ENCODE measurements around the gene CASK.

CASK gene

DNA sequence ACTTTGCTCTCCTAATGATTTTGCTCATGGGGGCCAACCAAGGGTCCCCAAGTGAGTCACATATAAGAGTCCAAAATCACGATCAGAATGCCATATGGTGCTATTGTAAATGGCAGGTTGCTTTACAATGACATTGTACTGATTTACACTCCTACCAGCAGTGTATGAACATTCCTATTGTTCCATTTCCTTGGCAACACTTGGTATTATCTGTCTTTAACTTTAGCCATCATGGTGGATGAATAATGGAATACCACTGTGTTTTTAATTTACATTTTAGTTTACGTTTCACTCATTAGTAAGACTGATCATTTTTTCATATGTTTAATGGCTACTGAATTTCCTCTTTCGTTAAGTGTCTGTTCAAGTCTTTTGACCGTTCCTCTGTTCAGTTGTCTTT, 379.7 kb downstream of the CASK start:
- no peaks in the 10 kb centered on the region for H3K27me3 ChIP-seq (ENCODE audit: insufficient read depth, low read length, poor library complexity)
- ATAC-seq (ENCODE audit: insufficient read depth, low read depth): no peak
- no peak overlapping the region for H2AFZ ChIP-seq (ENCODE audit: low read depth, low read length)

GRCh38 chrX:41543025-41543424, 380.3 kb downstream of the CASK start:
- H3K79me2 ChIP-seq (ENCODE audit: insufficient read depth, low read length): no peaks in the 10 kb centered on the region
- no peak overlapping the region for H3K27ac ChIP-seq (ENCODE audit: low read length)
- H2AFZ ChIP-seq (ENCODE audit: low read depth, low read length): no peak overlapping the region
- DNase-seq (no peak), ATAC-seq (ENCODE audit: insufficient read depth, low read depth) (no peak)
- no peak overlapping the region for H3K4me2 ChIP-seq (ENCODE audit: insufficient read depth, low read length)
- no peaks in the 10 kb centered on the region for H3K9me3 ChIP-seq (ENCODE audit: insufficient read depth, low read length, severe bottlenecking)
- no peaks in the 10 kb centered on the region for H3K4me1 ChIP-seq (ENCODE audit: insufficient read depth, low read length)
- no peaks in the 10 kb centered on the region for H3K27me3 ChIP-seq (ENCODE audit: insufficient read depth, low read length, poor library complexity)
- H4K20me1 ChIP-seq (ENCODE audit: insufficient read depth, low read length): no peaks in the 10 kb centered on the region
- TF ChIP-seq EZH2 (IDR thresholded peaks at IDR 0.05; ENCODE audit: borderline replicate concordance, low read depth, low read length, severe bottlenecking): no peak
- TF ChIP-seq, protein P1, sequence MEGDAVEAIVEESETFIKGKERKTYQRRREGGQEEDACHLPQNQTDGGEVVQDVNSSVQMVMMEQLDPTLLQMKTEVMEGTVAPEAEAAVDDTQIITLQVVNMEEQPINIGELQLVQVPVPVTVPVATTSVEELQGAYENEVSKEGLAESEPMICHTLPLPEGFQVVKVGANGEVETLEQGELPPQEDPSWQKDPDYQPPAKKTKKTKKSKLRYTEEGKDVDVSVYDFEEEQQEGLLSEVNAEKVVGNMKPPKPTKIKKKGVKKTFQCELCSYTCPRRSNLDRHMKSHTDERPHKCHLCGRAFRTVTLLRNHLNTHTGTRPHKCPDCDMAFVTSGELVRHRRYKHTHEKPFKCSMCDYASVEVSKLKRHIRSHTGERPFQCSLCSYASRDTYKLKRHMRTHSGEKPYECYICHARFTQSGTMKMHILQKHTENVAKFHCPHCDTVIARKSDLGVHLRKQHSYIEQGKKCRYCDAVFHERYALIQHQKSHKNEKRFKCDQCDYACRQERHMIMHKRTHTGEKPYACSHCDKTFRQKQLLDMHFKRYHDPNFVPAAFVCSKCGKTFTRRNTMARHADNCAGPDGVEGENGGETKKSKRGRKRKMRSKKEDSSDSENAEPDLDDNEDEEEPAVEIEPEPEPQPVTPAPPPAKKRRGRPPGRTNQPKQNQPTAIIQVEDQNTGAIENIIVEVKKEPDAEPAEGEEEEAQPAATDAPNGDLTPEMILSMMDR (IDR thresholded peaks at IDR 0.05; ENCODE audit: borderline replicate concordance, extremely low read depth, low read length, poor library complexity, severe bottlenecking): no peak
- H3K36me3 ChIP-seq (ENCODE audit: insufficient read depth, low read length): peaks cover 23% of the 10 kb centered on the region; the same call in 1 of the 2 replicates
- no peak overlapping the region for H3K9ac ChIP-seq (ENCODE audit: low read depth, low read length)
- H3K4me3 ChIP-seq (ENCODE audit: low read depth in 1 of 2, low read length in 2 of 2): no peak overlapping the region

More for the DNA sequence above, 379.7 kb downstream of the CASK start:
- H3K4me2 ChIP-seq (ENCODE audit: insufficient read depth, low read length): no peak overlapping the region
- no peaks in the 10 kb centered on the region for H3K4me1 ChIP-seq (ENCODE audit: insufficient read depth, low read length)
- no peak for TF ChIP-seq EZH2 (IDR thresholded peaks at IDR 0.05; ENCODE audit: borderline replicate concordance, low read depth, low read length, severe bottlenecking)
- TF ChIP-seq, protein P1 (IDR thresholded peaks at IDR 0.05; ENCODE audit: borderline replicate concordance, extremely low read depth, low read length, poor library complexity, severe bottlenecking): no peak
- H3K27ac ChIP-seq (ENCODE audit: low read length): no peak overlapping the region
- H3K4me3 ChIP-seq (ENCODE audit: low read depth in 1 of 2, low read length in 2 of 2): no peak overlapping the region
- H3K9me3 ChIP-seq (ENCODE audit: insufficient read depth, low read length, severe bottlenecking): no peaks in the 10 kb centered on the region
- H3K79me2 ChIP-seq (ENCODE audit: insufficient read depth, low read length): no peaks in the 10 kb centered on the region
- H3K9ac ChIP-seq (ENCODE audit: low read depth, low read length): no peak overlapping the region
- DNase-seq: no peak
- no peaks in the 10 kb centered on the region for H4K20me1 ChIP-seq (ENCODE audit: insufficient read depth, low read length)
- peaks cover 21% of the 10 kb centered on the region; the same call in 1 of the 2 replicates for H3K36me3 ChIP-seq (ENCODE audit: insufficient read depth, low read length)

DNA sequence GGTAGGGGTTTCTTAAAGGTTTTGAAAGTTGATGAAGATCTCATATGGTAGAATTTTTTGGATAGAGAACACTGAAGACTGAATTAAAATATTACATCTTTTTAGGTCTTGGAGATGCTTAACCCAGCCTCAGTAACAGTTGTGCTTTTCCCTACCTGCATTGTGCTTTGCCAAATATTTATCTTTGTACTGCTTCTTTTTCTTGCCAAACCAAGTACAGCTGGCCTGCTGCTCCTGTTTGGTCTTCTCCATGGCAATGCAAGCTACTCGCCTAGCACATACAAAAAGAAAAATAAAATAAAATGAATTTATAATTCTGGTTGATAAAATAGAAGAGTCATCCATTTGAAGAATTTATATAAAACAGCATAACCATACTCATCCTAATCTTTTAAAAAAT, 380.8 kb downstream of the CASK start:
- H3K27me3 ChIP-seq (ENCODE audit: insufficient read depth, low read length, poor library complexity): no peaks in the 10 kb centered on the region
- no peak overlapping the region for H3K4me2 ChIP-seq (ENCODE audit: insufficient read depth, low read length)
- no peak for DNase-seq
- H3K9ac ChIP-seq (ENCODE audit: low read depth, low read length): no peak overlapping the region
- H4K20me1 ChIP-seq (ENCODE audit: insufficient read depth, low read length): no peaks in the 10 kb centered on the region
- no peaks in the 10 kb centered on the region for H3K79me2 ChIP-seq (ENCODE audit: insufficient read depth, low read length)
- H2AFZ ChIP-seq (ENCODE audit: low read depth, low read length): no peak overlapping the region
- no peak overlapping the region for H3K4me3 ChIP-seq (ENCODE audit: low read depth in 1 of 2, low read length in 2 of 2)
- no peaks in the 10 kb centered on the region for H3K4me1 ChIP-seq (ENCODE audit: insufficient read depth, low read length)
- no peaks in the 10 kb centered on the region for H3K9me3 ChIP-seq (ENCODE audit: insufficient read depth, low read length, severe bottlenecking)
- H3K27ac ChIP-seq (ENCODE audit: low read length): no peak overlapping the region
- ATAC-seq (ENCODE audit: insufficient read depth, low read depth): no peak
- no peak for TF ChIP-seq EZH2 (IDR thresholded peaks at IDR 0.05; ENCODE audit: borderline replicate concordance, low read depth, low read length, severe bottlenecking)
- TF ChIP-seq, protein P1 (IDR thresholded peaks at IDR 0.05; ENCODE audit: borderline replicate concordance, extremely low read depth, low read length, poor library complexity, severe bottlenecking): no peak
- H3K36me3 ChIP-seq (ENCODE audit: insufficient read depth, low read length): peaks cover 23% of the 10 kb centered on the region; the same call in 1 of the 2 replicates

- DNase-seq: no peak
- ATAC-seq (ENCODE audit: insufficient read depth, low read depth): no peak
Measured at GRCh38 chrX:41542135-41542534, 381.2 kb downstream of the CASK start.

More at GRCh38 chrX:41542135-41542534, 381.2 kb downstream of the CASK start:
- H3K36me3 ChIP-seq (ENCODE audit: insufficient read depth, low read length): peaks cover 23% of the 10 kb centered on the region; the same call in 1 of the 2 replicates
- no peak for TF ChIP-seq EZH2 (IDR thresholded peaks at IDR 0.05; ENCODE audit: borderline replicate concordance, low read depth, low read length, severe bottlenecking)
- H3K27ac ChIP-seq (ENCODE audit: low read length): no peak overlapping the region
- no peaks in the 10 kb centered on the region for H3K27me3 ChIP-seq (ENCODE audit: insufficient read depth, low read length, poor library complexity)
- no peaks in the 10 kb centered on the region for H3K79me2 ChIP-seq (ENCODE audit: insufficient read depth, low read length)
- H4K20me1 ChIP-seq (ENCODE audit: insufficient read depth, low read length): no peaks in the 10 kb centered on the region
- H3K9ac ChIP-seq (ENCODE audit: low read depth, low read length): no peak overlapping the region
- no peak overlapping the region for H3K4me2 ChIP-seq (ENCODE audit: insufficient read depth, low read length)
- no peaks in the 10 kb centered on the region for H3K4me1 ChIP-seq (ENCODE audit: insufficient read depth, low read length)
- no peak overlapping the region for H3K4me3 ChIP-seq (ENCODE audit: low read depth in 1 of 2, low read length in 2 of 2)
- no peaks in the 10 kb centered on the region for H3K9me3 ChIP-seq (ENCODE audit: insufficient read depth, low read length, severe bottlenecking)
- H2AFZ ChIP-seq (ENCODE audit: low read depth, low read length): no peak overlapping the region

Data from DND-41 (cell line).